ENCODE results near the gene COMMD10. TPM values are rescaled to one million over a fixed set of nuclear protein-coding genes. Genes with fewer than 3 reads are reported as not detected.

Gene COMMD10
- total RNA-seq, 4 donors from 2014 or later, result 24.3 to 83.8 (median 34.4) TPM

GRCh38 chr5:116248432-116248831, 163.6 kb downstream of the COMMD10 start:
- no peak overlapping the region for H3K27ac ChIP-seq
- H3K27me3 ChIP-seq, result no peaks in the 10 kb centered on the region
- H3K9me3 ChIP-seq, result peaks cover 11 to 13% of the 10 kb centered on the region in 2 donors
- H3K36me3 ChIP-seq, result no peaks in the 10 kb centered on the region
- 95 to 98% methylated on average over 3 of the region's 3 CpGs for WGBS, 2 donors (ENCODE audit: low coverage in 1 of 2)
- in situ Hi-C loops (cut with MboI; ENCODE audit: low pct_ligation_motif_present in 1 of 4, low pct_unique_long_range_greater_than_20kb in 1 of 4, low sequenced_read_pairs in 3 of 4), result no loop called here
- TF ChIP-seq POLR2A (IDR thresholded peaks at IDR 0.05), result no peak
- TF ChIP-seq POLR2AphosphoS5 (IDR thresholded peaks at IDR 0.05), result no peak
- no peak for TF ChIP-seq EP300 (IDR thresholded peaks at IDR 0.05; ENCODE audit: low read depth)
- no peak for TF ChIP-seq CTCF (IDR thresholded peaks at IDR 0.05)
- H3K4me1 ChIP-seq, result no peaks in the 10 kb centered on the region
- DNase-seq, result no peak
- H3K4me3 ChIP-seq, result no peak overlapping the region
- intact Hi-C loops (cut with DNase I; ENCODE audit: low total_unique reads), result loop anchor here (5.0 kb wide), 1 partner anchor 894 kb away; no protein-coding TSS in a partner anchor

GRCh38 chr5:116249648-116250047, 164.8 kb downstream of the COMMD10 start:
- H3K4me1 ChIP-seq, result no peaks in the 10 kb centered on the region
- H3K4me3 ChIP-seq, result no peak overlapping the region
- in situ Hi-C loops (cut with MboI; ENCODE audit: low pct_ligation_motif_present in 1 of 4, low pct_unique_long_range_greater_than_20kb in 1 of 4, low sequenced_read_pairs in 3 of 4), result no loop called here
- TF ChIP-seq POLR2A (IDR thresholded peaks at IDR 0.05) (no peak), POLR2AphosphoS5 (IDR thresholded peaks at IDR 0.05) (no peak), EP300 (IDR thresholded peaks at IDR 0.05; ENCODE audit: low read depth) (no peak), CTCF (IDR thresholded peaks at IDR 0.05) (no peak)
- no peak overlapping the region for H3K27ac ChIP-seq
- H3K36me3 ChIP-seq, result no peaks in the 10 kb centered on the region
- peaks cover 11 to 13% of the 10 kb centered on the region in 2 donors for H3K9me3 ChIP-seq
- H3K27me3 ChIP-seq, result no peaks in the 10 kb centered on the region
- intact Hi-C loops (cut with DNase I; ENCODE audit: low total_unique reads), result loop anchor here (5.0 kb wide), 1 partner anchor 893 kb away; no protein-coding TSS in a partner anchor
- DNase-seq, result no peak

GRCh38 chr5:116256717-116257116, 171.9 kb downstream of the COMMD10 start:
- intact Hi-C loops (cut with DNase I; ENCODE audit: low total_unique reads), result no loop called here
- peaks cover 0 to 4% (median 1%) of the 10 kb centered on the region in 4 donors for H3K36me3 ChIP-seq
- no peaks in the 10 kb centered on the region for H3K9me3 ChIP-seq
- no peak overlapping the region for H3K4me3 ChIP-seq
- H3K4me1 ChIP-seq, result no peaks in the 10 kb centered on the region
- WGBS, 2 donors (ENCODE audit: low coverage in 1 of 2), result 75 to 88% methylated on average over 1 of the region's 1 CpG
- H3K27ac ChIP-seq, result no peak overlapping the region
- TF ChIP-seq POLR2AphosphoS5 (IDR thresholded peaks at IDR 0.05) (no peak), POLR2A (IDR thresholded peaks at IDR 0.05) (no peak), EP300 (IDR thresholded peaks at IDR 0.05; ENCODE audit: low read depth) (no peak), CTCF (IDR thresholded peaks at IDR 0.05) (no peak)
- in situ Hi-C loops (cut with MboI; ENCODE audit: low pct_ligation_motif_present in 1 of 4, low pct_unique_long_range_greater_than_20kb in 1 of 4, low sequenced_read_pairs in 3 of 4), result no loop called here
- no peaks in the 10 kb centered on the region for H3K27me3 ChIP-seq
- no peak for DNase-seq

- Histone ChIP-seq H3K27ac (no peak overlapping the region), H3K4me1 (no peaks in the 10 kb centered on the region), H3K9me3 (no peaks in the 10 kb centered on the region), H3K27me3 (no peaks in the 10 kb centered on the region), H3K4me3 (no peak overlapping the region), H3K36me3 (no peaks in the 10 kb centered on the region)
- no peak for TF ChIP-seq EP300 (IDR thresholded peaks at IDR 0.05; ENCODE audit: low read depth)
- TF ChIP-seq POLR2AphosphoS5 (IDR thresholded peaks at IDR 0.05), result no peak
- no peak for TF ChIP-seq CTCF (IDR thresholded peaks at IDR 0.05)
- TF ChIP-seq POLR2A (IDR thresholded peaks at IDR 0.05), result no peak
- in situ Hi-C loops (cut with MboI; ENCODE audit: low pct_ligation_motif_present in 1 of 4, low pct_unique_long_range_greater_than_20kb in 1 of 4, low sequenced_read_pairs in 3 of 4), result no loop called here
- DNase-seq, result no peak
- WGBS, 2 donors (ENCODE audit: low coverage in 1 of 2), result 91 to 93% methylated on average over 3 of the region's 3 CpGs
- intact Hi-C loops (cut with DNase I; ENCODE audit: low total_unique reads), result no loop called here
Measured at GRCh38 chr5:116265471-116265870, 180.6 kb downstream of the COMMD10 start.

Data from transverse colon (tissue), 4 donors.